NCI-H748 treated with DMSO at 0.1 percent for 48 hours (cell line): ENCODE results near the gene ZNF414.

Source experiments
- DNase-seq: peaks from one replicate; lab custom pipeline; 2025; lab: John Stamatoyannopoulos, UW

The ZNF414 gene

DNA sequence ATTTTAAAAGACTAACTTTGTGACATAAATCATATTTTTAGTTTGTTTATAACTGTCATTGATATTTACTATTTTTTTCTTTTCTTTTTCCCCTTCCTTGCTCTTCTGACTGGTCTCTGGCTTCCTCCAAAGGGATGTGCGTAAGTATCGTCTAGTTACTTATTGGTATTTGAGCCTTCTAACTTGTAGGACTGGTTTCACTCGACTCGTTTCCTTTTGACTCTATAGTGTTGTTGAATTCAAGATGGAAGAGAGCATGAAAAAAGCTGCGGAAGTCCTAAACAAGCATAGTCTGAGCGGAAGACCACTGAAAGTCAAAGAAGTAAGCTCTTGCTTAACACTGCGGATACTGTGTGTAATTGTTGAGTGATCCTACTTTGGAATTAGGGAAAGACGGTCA, 50.6 kb downstream of the ZNF414 start:
- DNase-seq: no peak

DNA sequence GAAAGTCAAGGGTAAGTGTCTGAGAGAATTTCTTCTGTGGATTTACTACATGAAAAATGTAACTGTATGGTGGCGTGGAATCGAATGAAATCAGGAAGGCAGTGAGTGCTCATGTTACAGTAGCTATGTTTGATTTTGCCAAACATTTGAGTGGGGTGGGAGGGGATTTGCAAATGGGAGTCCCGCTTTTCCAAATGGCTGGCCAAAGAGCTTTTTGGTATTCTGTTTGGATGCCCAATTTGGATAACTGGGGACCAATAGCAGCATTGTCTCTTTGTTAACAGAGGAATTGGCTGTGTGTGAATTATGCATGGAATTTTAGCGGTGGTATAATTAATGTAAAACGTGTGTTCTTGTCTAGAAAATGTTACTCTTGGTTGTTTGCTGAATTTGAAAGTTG, 51.4 kb downstream of the ZNF414 start:
- DNase-seq: no peak

DNA sequence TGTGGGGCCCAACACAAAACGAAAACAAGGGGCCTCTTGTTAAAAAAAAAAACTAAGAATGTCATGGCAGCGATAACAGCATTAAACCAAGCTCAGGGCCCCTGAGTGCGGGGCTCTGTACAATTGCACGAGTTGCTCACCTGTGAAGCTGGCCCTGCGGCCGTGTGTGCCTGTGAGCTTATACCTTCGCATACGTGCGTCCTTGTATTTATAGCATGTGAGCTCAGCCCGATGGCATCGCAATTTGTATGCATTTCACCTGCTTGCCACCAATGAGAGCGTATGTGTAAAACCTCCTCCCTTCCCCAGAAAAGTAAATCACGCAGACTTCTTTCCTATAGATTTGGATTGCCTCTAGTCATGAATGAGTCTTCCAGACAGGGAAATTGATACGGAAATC, 52.1 kb downstream of the ZNF414 start:
- no peak for DNase-seq

DNA sequence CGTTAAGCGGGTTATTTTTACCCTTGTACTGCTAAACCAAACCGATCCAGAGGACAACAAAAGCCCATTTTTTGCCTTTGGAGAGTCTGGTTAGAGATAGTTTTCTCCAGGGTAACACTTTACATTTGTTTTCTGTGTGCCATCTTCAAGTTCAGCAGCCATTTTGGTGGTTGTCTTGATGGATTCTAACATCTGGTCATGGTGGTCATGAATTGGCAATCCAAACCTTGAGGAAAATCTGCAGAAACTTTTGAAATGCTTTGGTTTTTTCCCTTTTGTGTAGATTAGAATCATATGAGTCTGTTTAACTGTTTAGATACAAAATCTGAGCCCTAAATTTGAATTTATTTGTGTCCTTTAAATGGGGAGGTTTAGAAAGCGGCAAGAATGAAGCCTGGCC, 52.6 kb downstream of the ZNF414 start:
- no peak for DNase-seq

DNA sequence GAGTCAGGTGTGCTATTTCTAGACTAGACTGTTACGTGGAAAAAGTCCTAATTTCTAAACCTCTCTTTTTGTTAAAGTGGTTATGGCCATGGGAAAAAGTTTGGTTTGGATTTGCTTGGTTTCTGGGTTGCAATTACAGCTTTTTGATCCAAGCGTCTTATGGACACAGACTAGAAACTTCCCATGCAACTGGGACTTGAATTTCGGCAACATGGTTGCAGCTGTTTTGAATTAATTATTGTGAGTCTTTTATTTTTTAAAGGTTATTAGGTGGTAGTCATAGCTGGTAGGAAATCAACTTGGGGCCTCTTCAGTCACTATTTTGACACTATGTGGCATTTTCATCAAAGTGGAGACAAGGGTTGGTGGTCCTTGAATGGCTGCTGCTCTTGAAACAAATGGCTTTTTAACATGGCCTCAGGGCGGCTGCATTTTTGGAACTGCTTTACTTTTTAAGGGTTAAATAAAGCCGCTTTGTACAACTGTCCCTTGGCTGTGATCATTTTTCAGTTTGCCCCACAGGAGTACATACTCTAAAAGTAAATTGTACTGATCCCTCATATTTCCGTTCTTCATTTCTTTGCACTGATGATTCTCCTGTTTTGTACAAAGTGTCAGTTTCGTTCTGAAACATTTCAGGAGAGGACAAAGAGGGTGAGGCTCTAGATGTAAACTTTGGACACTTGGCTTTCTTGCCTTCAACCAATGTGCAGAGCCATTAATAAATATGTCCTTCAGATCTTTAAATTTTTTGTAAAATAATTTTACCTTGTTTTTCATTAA, 53.3 kb downstream of the ZNF414 start:
- no peak for DNase-seq
